Epithelial cell of proximal tubule (primary cell): ENCODE data around the gene MAD2L2. TPM values are rescaled to one million over a fixed set of nuclear protein-coding genes. Genes with fewer than 3 reads are reported as not detected.
A peak's percentile ranks its signal among the peaks of the same experiment; 100 is the strongest.

Source experiments
- DNase-seq: peaks from one replicate; pipeline ENCODE4 v3.0.0-alpha.2; 2011; ENCODE audit warnings: low read depth
- H3K4me3 ChIP-seq: 2 replicates; pipeline ENCODE4 v1.5.1; 2011; ENCODE audit warnings: low read depth, mild to moderate bottlenecking, low read length
- total RNA-seq: library from RNA; depleted of rRNA; stranded (reverse); fragments of >200 nt; gene quantifications from 2 replicates; pipeline ENCODE4 v1.2.3, GENCODE V29; 2015
- TF ChIP-seq, protein P1 (sequence below): conservative IDR thresholded peaks from 2 replicates; pipeline ENCODE4 v1.5.1; 2012; ENCODE audit warnings: low read depth, mild to moderate bottlenecking, low read length

Gene MAD2L2
- total RNA-seq, 1 donor from 2014 or later = 127 TPM

DNA sequence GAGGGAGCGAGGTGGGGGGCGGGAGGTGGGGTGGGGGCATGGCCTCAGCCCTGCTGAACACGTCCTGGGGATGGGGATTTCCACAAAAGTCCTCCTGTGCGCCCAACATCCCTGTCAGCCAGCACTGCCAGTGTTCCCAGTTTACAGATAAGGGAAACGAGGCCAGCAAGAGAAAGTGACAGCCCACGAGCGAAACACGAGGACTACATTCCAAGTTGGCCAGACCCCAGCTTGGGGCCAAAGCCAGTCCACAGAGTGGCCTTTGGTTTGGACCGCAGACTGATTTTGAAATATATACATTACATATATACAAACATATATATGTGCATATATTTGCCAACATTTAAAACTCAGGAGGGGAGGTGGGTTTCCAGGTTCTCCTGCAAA, 31.7 kb downstream of the MAD2L2 start:
- TF ChIP-seq, protein P1, sequence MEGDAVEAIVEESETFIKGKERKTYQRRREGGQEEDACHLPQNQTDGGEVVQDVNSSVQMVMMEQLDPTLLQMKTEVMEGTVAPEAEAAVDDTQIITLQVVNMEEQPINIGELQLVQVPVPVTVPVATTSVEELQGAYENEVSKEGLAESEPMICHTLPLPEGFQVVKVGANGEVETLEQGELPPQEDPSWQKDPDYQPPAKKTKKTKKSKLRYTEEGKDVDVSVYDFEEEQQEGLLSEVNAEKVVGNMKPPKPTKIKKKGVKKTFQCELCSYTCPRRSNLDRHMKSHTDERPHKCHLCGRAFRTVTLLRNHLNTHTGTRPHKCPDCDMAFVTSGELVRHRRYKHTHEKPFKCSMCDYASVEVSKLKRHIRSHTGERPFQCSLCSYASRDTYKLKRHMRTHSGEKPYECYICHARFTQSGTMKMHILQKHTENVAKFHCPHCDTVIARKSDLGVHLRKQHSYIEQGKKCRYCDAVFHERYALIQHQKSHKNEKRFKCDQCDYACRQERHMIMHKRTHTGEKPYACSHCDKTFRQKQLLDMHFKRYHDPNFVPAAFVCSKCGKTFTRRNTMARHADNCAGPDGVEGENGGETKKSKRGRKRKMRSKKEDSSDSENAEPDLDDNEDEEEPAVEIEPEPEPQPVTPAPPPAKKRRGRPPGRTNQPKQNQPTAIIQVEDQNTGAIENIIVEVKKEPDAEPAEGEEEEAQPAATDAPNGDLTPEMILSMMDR = no peak
- no peak overlapping the region for H3K4me3 ChIP-seq
- DNase-seq = no peak

DNA sequence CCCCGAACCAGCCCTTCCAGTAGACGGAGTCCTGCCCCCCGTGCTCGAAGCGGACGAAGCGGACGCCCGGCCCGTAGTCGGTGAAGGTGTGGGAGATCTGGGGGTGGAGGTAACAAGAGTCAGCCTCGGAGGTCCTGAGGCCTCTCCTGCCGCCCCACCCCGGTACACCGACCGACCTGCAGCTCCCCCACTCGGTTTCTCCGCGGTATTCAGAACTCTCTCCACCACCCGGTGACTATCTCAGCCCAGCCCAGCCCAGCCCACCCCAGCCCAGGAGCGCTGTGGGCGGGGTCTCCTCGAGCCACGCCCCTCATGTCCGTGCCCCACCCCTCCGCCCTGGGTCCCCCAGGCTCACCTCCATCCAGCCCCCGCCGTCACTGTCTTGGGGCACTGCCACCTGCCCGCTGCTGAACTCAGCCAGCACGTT, 32.2 kb downstream of the MAD2L2 start:
- TF ChIP-seq, protein P1 = no peak
- H3K4me3 ChIP-seq = peak overlapping the region; percentile 2
- no peak for DNase-seq

DNA sequence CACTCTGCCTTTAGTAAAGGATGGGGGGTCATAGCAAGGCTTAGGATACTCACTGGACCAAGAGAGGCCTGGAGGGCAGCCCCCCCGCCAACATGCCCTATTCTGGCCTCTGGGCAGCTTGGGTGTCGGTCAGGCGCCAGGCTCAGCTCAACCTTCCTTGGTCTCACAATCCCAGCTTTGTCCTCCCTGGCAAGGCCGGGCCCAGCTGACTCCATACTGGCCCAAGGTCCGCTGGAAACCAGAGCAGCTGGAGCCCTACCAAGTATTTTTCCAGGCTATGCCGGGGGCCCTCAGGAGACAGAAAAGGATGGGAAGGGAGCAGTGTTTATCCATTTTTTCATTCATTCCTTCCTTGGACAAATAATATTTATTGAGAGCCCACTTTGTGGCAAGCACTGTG, 32.9 kb downstream of the MAD2L2 start:
- H3K4me3 ChIP-seq = no peak overlapping the region
- DNase-seq = no peak
- TF ChIP-seq, protein P1 = no peak

DNA sequence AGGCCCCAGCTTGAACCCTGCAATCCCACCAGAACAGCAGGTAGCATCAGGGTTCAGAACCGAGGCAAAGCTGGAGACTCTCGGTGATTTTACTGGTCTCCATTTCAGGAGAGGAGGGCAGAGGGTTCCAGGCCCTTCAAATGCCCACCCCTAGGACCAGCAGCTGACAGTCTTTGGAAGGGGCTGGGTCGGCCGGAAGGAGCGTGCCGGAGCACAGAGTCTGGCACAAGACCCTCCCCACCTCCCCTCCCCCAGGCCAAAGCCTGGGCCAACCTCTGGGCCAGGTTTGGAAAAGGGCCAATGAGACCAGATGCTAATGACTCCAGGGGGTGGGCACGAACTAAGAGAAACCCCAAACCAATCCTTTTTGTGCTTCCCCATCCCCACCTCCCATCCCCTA, 33.6 kb downstream of the MAD2L2 start:
- DNase-seq = no peak
- H3K4me3 ChIP-seq = no peak overlapping the region
- TF ChIP-seq, protein P1 = no peak

DNA sequence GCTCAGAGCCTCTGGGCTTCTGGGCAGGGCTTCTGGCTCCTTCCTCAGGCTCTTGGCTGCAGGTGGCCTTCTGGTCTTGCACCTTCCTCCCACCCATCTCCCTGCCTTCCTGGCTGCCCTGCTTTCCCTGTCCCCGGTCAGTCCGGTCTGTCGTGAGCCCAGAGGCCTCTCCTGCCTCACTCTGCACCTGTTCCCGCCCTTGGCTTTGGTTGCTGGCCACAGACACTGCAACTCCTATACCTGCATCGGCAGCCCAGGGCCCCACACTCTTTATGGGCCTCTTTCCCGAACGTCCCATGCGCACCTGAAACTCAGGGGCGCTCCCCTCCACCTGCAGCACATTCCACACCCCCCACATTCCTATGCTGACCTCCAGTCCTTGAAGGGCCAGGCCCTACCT, 34.6 kb downstream of the MAD2L2 start:
- H3K4me3 ChIP-seq = no peak overlapping the region
- DNase-seq = no peak
- TF ChIP-seq, protein P1 = no peak

DNA sequence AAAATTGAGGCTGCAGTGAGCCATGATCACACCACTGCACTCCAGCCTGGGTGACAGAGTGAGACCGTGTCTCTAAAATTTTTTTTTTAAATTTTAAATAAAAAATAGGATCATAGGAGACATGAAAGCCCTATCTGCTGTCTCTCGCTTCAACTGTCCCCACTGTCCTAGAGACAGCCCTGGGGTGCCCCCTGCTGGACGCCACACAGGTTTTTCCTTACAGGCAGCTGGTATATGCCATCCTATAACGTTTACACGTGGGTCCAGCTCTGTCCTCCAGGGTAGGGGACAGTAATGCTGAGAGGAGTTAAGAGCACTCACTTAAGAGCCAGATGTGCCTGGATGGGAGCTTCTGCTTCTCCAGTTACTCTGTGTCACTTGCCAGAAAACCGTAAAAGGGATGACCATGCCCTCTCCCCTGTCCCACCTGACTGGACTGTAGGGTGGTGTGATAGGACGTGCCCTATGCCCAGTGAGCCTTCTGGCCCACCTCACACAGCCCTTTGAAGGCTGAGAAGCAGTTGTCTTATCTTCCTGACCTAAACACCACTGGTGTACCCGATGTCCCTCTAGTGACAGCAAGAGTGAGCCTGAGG, 35.2 kb downstream of the MAD2L2 start:
- no peak for DNase-seq
- no peak overlapping the region for H3K4me3 ChIP-seq
- TF ChIP-seq, protein P1 = peak; percentile 89

DNA sequence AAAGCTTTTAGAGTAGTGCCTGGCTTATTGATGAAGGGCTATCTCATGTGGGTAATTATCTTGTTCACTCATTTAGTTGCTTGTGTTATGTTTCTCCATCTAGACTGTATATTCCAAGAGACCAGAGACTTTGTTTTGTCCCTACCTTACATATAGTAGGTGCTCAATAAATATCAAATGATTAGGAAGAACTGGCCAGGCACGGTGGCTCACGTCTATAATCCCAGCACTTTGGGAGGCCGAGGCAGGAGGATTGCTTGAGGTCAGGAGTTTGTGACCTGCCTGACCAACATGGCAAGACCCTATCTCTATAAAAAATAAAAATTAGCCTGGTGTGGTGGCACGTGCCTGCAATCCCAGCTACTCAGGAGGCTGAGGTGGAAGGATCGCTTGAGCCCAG, 35.7 kb downstream of the MAD2L2 start:
- no peak overlapping the region for H3K4me3 ChIP-seq
- DNase-seq = no peak
- TF ChIP-seq, protein P1 = no peak
